ENCODE measurements around the gene BARHL1. TPM values are rescaled to one million over a fixed set of nuclear protein-coding genes. Genes with fewer than 3 reads are reported as not detected.

The BARHL1 gene
- total and polyA plus RNA-seq, 2 donors (not counting 3 experiments of a cell fraction or from before 2014, with no cell fraction given), result not detected

DNA sequence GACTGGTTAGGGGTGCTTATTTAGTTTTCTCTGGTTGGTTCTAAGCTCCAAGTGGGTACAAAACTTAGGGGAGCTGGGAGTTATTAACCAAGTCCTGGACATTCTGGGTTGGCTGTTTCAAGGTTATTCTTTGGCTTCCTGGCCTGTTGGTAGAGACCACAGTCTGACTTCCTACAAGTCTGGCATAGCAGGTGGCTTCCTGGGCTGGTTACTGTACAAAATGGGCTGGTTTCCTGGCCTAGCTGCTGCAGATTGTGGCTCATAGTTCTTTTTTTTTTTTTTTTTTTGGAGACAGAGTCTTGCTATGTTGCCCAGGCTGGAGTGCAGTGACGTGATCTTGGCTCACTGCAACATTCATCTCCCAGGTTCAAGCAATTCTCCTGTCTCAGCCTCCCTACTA, 46.3 kb upstream of the BARHL1 start:
- TF ChIP-seq, protein P1, sequence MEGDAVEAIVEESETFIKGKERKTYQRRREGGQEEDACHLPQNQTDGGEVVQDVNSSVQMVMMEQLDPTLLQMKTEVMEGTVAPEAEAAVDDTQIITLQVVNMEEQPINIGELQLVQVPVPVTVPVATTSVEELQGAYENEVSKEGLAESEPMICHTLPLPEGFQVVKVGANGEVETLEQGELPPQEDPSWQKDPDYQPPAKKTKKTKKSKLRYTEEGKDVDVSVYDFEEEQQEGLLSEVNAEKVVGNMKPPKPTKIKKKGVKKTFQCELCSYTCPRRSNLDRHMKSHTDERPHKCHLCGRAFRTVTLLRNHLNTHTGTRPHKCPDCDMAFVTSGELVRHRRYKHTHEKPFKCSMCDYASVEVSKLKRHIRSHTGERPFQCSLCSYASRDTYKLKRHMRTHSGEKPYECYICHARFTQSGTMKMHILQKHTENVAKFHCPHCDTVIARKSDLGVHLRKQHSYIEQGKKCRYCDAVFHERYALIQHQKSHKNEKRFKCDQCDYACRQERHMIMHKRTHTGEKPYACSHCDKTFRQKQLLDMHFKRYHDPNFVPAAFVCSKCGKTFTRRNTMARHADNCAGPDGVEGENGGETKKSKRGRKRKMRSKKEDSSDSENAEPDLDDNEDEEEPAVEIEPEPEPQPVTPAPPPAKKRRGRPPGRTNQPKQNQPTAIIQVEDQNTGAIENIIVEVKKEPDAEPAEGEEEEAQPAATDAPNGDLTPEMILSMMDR (IDR thresholded peaks at IDR 0.05; ENCODE audit: extremely low read depth in 1 of 2, insufficient read depth in 1 of 2, low read depth in 1 of 2, low read length in 2 of 2), result no peak
- no peak for TF ChIP-seq JUN (IDR thresholded peaks at IDR 0.05; ENCODE audit: borderline replicate concordance, insufficient read depth, insufficient read length, low read depth)
- no peak for TF ChIP-seq EZH2 (IDR thresholded peaks at IDR 0.05; ENCODE audit: borderline replicate concordance, low read depth, low read length, severe bottlenecking)
- no peak for TF ChIP-seq GATA2 (IDR thresholded peaks at IDR 0.05; ENCODE audit: insufficient read depth, insufficient read length, low read depth, low read length)
- no peak for TF ChIP-seq FOS (IDR thresholded peaks at IDR 0.05; ENCODE audit: borderline replicate concordance, insufficient read depth, low read length)
- TF ChIP-seq POLR2A (IDR thresholded peaks at IDR 0.05; ENCODE audit: low read depth, low read length), result no peak
- TF ChIP-seq, protein P2, sequence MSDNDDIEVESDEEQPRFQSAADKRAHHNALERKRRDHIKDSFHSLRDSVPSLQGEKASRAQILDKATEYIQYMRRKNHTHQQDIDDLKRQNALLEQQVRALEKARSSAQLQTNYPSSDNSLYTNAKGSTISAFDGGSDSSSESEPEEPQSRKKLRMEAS (IDR thresholded peaks at IDR 0.05; ENCODE audit: insufficient read depth, insufficient read length), result no peak
- TF ChIP-seq MYC (IDR thresholded peaks at IDR 0.05; ENCODE audit: low read depth, low read length), result no peak
- no peak for TF ChIP-seq POLR2AphosphoS5 (IDR thresholded peaks at IDR 0.05; ENCODE audit: insufficient read depth, low read depth, low read length)
- Histone ChIP-seq H3K4me3 (replicated peaks in 1 of 3; ENCODE audit: insufficient read depth in 1 of 3, low read depth in 1 of 3, low read length in 3 of 3) (no peak overlapping the region), H3K4me1 (ENCODE audit: control insufficient read depth, extremely low read depth, insufficient read depth, low read length) (no peaks in the 10 kb centered on the region), H3K27me3 (ENCODE audit: control insufficient read depth in 2 of 2, insufficient read depth in 2 of 2, low read length in 2 of 2) (no peaks in the 10 kb centered on the region), H3K79me2 (ENCODE audit: control insufficient read depth, insufficient read depth, low read length) (no peaks in the 10 kb centered on the region), H3K9me3 (replicated peaks; ENCODE audit: control insufficient read depth, insufficient read depth, low read length) (no peaks in the 10 kb centered on the region), H2AFZ (ENCODE audit: low read depth, low read length) (no peak overlapping the region), H3K27ac (ENCODE audit: insufficient read depth, low read depth, low read length) (no peak overlapping the region), H3K9me1 (replicated peaks; ENCODE audit: control insufficient read depth, extremely low read depth, insufficient read depth, low read length) (no peaks in the 10 kb centered on the region), H3K9ac (replicated peaks; ENCODE audit: extremely low read depth, insufficient read depth, low read length) (no peak overlapping the region), H4K20me1 (replicated peaks; ENCODE audit: control insufficient read depth, extremely low read depth, insufficient read depth, low read length) (no peaks in the 10 kb centered on the region), H3K4me2 (ENCODE audit: insufficient read depth, low read length) (no peak overlapping the region), H3K36me3 (ENCODE audit: control insufficient read depth in 2 of 2, extremely low read depth in 1 of 2, insufficient read depth in 2 of 2, low read length in 2 of 2) (no peaks in the 10 kb centered on the region)
- no TSS peak for BruUV-seq (replicated peaks)
- POLR2A ChIA-PET, result no interaction called here
- dilution Hi-C loops (cut with MboI; ENCODE audit: extremely low pct_ligation_motif_present, low sequenced_read_pairs), result no loop called here
- CTCF ChIA-PET, result no interaction called here
- no peak for DNase-seq (ENCODE audit: low read depth, low spot score)
- FAIRE-seq, result no peak
- intact Hi-C loops (cut with micrococcal nuclease), result no loop called here

Measured in endothelial cell of umbilical vein (primary cell).